ENCODE results near the gene HAO2.

DNA sequence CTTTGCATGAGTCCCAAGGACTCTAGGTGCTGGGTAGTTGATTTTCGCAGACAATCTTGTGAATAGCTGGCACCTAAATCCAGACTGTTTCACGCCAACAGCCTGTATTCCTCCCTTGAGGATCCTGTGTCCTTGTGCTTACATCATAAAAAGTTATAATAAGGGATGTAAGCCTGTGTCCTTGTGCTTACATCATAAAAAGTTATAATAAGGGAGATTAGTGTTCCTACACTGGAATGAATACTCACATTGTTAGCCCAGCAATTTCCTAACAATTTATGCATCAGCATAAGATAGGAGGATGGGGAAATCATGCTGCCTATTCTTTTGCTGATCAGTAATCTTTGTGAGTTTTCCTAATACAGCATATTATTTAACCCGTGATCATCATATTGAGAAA lies 42.4 kb downstream of the HAO2 start:
- TF ChIP-seq CTCF (IDR thresholded peaks at IDR 0.05; ENCODE audit: extremely low read depth in 1 of 2, insufficient read depth in 1 of 2, low read depth in 1 of 2, low read length in 2 of 2), result no peak
- no peak for TF ChIP-seq POLR2AphosphoS5 (IDR thresholded peaks at IDR 0.05; ENCODE audit: insufficient read depth, low read depth, low read length)
- no peak for TF ChIP-seq POLR2A (IDR thresholded peaks at IDR 0.05; ENCODE audit: low read depth, low read length)
- TF ChIP-seq EZH2 (IDR thresholded peaks at IDR 0.05; ENCODE audit: borderline replicate concordance, low read depth, low read length, severe bottlenecking), result no peak
- no peak for TF ChIP-seq FOS (IDR thresholded peaks at IDR 0.05; ENCODE audit: borderline replicate concordance, insufficient read depth, low read length)
- no peak for TF ChIP-seq JUN (IDR thresholded peaks at IDR 0.05; ENCODE audit: borderline replicate concordance, insufficient read depth, insufficient read length, low read depth)
- TF ChIP-seq MAX (IDR thresholded peaks at IDR 0.05; ENCODE audit: insufficient read depth, insufficient read length), result no peak

Measured in endothelial cell of umbilical vein (primary cell).